ENCODE data around the gene STK40.

The STK40 gene

DNA sequence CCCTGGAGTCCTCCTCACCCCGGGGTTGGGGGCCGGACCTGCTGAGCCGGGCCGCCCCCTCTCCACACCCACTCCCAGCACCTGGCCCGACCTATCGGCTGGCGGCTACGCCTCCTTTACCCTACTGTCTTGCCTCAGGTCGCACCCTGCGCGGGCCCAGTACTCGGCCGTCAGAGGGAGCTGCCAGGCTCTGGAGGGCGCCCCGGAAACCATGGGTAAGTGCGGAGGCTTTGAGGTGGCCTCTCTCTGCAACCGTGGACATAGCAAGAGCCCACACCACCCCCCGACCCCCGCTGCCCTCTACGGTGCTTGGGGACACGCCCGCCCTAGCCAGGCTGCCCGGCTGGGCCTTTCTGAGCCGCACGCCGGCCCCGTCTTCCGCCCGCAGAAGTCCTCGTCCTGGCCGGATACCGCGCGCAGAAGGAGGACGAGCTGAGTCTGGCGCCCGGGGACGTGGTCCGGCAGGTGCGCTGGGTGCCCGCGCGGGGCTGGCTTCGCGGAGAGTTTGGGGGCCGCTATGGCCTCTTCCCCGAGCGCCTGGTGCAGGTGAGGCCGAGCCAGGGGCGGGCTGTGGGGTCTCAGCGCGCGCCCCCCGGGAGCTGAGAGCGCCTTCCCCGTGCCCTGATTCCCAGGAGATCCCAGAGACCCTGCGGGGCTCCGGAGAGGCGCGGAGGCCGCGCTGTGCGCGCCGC is 79.4 kb downstream of the STK40 start, which contains the start of gene SH3D21:
SH3D21 (plus strand) TSS at position 159 of the 692 bp plus-strand sequence; CDS start at position 212, 53 bp downstream.
- DNase-seq, result no peak

DNA sequence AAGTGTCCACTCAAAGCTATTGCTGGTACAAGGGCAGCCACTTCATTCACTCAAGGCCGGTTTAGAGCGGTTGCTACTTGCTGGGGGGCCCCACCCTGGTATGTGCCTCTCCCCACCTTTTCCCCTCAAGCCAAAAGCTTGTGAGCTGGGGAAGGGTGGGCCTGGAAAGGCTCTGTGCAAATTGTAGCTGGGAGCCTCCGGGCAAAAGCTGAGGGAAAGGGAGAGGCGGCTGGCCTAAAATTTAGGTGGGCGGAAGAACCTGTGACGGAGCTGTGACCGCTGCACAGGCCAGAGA is 79.9 kb downstream of the STK40 start:
- no peak for DNase-seq

DNA sequence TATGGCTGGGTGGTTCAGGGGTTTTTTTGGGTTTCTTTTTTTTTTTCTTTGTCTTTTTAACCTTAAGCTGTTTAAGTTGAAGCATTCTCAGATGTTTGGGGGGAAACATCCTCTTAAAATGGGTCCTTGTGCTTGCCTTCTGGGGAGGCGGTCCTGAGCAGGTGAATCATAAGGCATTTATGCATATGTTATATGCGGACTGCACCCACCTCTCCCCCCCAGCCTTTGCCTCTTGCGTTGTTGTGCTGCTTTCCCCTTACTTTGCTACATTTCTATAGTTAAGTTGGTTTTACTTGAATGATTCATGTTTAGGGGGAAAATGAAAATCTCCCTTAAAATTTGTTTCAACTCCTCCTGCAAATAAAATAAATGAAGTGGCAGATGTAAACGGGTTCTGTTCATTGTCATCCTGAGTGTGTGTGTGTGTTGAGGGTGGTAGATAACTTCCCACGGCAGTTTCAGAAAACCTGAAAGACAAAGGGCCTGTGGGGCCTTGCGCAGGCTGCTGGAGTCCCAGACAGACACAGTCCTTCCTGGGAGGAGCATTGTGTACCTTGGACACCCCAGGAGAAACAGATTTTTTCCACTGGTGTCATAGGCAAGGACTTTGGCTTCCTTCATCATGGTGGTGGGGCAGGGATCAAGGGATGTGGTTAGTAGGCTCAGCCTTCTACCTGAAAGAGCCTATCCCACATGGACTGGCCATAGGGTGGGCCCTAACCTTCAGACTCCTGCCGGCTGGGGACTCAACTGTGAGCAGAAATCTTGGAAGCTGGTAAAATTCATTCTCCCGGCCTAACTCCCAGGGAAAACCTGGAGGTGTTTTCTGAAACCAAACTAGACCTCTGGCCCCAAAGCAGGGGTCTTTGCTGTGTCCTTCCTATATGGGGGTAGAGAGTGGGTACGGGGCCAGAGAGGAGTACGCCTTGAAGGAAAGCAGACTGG is 80.5 kb downstream of the STK40 start:
- DNase-seq, result no peak

DNA sequence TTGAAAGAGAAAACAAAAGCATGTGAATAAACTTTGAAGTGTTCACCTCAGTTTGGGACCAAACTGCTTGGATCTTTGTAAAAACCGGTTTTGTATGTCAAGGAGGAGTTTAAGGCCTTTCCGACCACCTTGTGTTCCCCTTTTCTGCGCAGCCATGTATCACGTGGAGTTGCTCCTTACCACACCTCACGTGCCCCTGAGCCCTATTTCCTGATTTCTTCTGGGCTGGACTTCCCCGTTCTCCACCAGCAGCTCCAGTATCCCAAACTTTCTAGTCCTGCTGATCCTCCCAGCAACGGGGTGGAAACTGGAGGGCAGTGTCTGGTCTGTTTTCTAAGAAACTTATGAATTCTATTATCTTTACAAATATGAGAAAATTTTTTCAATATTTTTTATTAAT is 81.2 kb downstream of the STK40 start:
- no peak for DNase-seq

DNA sequence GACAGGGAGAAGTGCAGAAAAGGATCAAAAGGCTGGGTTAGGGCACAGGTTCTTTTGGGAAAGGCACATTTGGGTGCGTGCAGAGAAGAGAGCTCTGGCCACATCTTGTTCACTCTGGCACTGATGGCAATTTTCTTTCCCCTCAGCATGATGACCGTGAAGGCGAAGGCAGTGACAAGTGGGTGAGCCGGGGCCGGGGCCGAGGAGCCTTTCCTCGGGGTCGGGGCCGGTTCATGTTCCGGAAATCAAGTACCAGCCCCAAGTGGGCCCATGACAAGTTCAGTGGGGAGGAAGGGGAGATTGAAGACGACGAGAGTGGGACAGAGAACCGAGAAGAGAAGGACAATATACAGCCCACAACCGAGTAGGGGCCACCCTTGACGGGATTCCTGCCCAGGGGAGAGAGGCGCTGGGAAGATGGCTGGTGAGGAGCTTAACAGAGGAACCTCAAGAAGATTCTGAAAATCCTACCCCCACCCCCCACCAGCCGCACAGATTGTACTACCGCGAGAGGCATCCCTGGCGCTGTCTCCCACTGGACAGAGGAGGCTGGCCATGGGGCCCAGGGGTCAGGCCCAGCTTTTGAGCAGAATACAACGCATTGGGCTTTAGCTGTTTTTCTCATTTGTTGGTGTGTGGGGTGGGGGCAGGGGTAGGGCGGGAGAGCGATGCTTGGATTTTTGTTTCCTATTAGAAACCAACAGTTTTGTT is 81.9 kb downstream of the STK40 start:
- no peak for DNase-seq

DNA sequence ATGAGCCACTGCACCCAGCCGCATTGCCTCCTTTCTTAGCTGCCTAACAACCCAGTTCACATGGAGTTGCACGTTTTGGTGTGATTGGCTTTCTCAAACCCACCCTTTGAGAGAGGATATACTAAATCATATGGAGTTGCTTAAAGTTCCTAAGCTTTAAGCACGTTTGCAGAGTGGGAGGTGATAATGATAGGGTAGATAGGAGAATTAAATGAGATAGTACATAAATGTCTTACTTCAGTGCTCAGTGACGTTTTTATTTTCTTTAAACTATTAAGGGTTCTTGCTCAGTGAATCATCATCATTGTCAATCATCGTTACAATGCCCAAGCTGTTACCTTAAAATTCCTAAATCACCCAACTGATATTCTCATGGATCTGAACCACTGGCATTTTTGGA is 82.5 kb downstream of the STK40 start:
- DNase-seq, result no peak

DNA sequence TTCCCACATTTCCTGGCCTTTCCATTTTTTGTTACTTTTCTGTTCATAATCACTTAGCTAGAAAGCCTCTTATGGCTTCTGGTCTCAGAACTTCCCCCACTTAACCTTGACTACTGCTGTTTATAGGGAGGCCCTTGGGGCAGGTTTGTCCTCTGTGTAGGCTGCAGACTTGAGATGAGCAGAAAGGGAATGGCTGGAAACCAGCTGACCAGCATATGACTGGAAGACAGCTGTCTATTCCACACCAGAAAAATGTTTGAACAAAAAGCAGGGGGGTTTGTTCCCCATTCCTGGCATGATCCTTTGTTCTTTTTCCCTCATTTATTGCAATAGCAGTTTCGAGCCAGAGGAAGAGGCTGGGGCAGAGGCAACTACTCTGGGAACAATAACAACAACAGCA is 84.5 kb downstream of the STK40 start:
- no peak for DNase-seq

DNA sequence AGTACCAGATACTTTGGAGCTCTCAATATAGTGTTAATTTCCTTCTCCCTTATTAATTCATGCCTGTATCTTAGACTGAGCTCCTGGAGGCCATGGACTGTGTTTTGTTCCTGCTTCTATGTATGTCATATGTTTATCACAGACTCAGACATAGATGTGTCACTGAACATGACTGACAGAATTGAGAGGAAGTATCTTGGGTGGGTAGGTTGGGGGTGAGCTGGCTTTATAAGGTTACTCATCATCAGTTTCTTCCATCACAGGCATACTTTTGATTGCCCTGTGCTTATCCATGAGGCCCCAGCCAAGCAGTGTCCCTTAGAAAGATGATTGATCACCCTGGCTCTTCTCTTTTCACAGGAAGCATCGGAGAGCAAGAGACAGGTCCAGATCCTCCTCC is 85.2 kb downstream of the STK40 start:
- DNase-seq, result no peak

DNA sequence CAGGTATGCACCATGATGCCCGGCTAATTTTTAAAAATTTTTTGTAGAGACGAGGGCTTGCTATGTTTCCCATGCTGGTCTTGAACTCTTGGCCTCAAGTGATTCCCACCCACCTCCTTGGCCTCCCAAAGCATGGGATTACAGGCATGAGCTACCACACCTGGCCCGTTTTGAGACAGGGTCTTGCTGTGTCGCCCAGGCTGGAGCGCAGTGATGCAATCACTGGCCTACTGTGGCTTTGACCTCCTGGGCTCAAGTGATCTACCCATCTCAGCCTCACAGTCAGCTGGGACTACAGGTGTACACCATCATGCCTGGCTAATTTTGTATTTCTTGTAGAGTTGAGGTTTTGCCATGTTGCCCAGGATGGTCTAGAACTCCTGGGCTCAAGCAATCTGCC is 87.1 kb downstream of the STK40 start:
- no peak for DNase-seq

DNA sequence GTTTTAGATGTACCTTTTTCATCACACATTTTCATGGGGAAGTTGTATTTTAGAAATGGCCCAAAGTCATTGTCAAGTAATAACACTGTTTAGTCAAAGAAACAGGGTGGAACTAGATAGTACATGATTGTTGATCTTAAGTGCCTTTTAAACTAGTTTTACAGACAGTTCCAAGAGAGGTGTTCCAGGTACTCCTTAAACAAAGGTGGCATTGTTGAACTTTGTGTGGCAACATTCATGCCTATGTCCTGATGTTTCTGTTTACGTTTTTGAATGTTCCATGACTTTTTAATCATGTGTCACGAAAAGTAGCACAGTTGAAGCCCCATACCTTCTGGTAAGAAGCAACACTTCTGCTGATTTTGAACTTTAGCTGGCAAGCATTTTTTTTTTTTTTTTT is 88.7 kb downstream of the STK40 start:
- no peak for DNase-seq

DNA sequence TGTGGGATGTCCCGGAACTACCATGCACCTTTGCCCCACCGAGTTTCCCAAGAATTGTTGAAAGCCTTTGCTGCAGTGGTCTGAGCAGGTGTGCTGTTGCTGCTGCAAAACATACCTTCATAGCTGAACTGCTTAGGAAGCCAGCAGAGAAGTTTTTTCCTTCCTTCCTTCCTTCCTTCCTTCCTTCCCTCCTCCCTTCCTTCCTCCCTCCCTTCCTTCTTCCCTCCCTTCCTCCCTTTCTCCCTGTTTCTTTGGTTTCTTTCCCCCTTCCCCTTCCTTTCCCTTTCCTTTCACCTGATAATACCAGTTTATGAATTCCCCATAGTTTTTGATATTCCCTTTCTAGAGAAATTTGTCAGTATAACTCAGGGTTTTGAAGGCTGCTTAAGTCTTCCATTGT is 90.3 kb downstream of the STK40 start:
- no peak for DNase-seq
